ENCODE measurements around the gene KCTD13.

- TF ChIP-seq POLR2AphosphoS5 (IDR thresholded peaks at IDR 0.05) (no peak), CTCF (IDR thresholded peaks at IDR 0.05) (no peak)
Measured at GRCh38 chr16:29897333-29897732, 28.7 kb downstream of the KCTD13 start.
